GM12878 (cell line): ENCODE data around the gene TRIM46. TPM values are rescaled to one million over a fixed set of nuclear protein-coding genes. Genes with fewer than 3 reads are reported as not detected.
"Not testable (repeated sequence)": the region's sequence is repeated elsewhere in the genome, so short reads cannot be mapped to it uniquely, and the experiment has no call there.

Experiments used
- ATAC-seq: fragments of 200-7000 bp; cut with Tn5 transposase; 3 replicates; pipeline ENCODE4 v1.9.1; 2020; ENCODE audit warnings: mild to moderate bottlenecking, moderate library complexity
- BruUV-seq: library from RNA; stranded (reverse); fragments of 400-500 nt; replicated peaks from 2 replicates; lab custom pipeline; 2021; lab: Mats Ljungman, UMichigan
- CTCF ChIA-PET: fragments of 300-600 bp; sonication (Branson Sonifier 250); formaldehyde crosslinking; extraction: SDS; loops from one replicate; lab custom pipeline; 2021; ENCODE audit warnings: inconsistent platforms; lab: Yijun Ruan, JAX
- POLR2A ChIA-PET: fragments of 350-600 bp; formaldehyde crosslinking; extraction: SDS; loops from one replicate; lab custom pipeline; 2021; ENCODE audit warnings: inconsistent platforms; lab: Charles Lee
- RAD21 ChIA-PET: fragments of 300-600 bp; sonication (Branson Sonifier 250); formaldehyde crosslinking; loops from one replicate; lab custom pipeline; 2023; ENCODE audit warnings: antibody characterized with exemption; ENCODE audit not compliant: unreplicated experiment; lab: Charles Lee
- SMC1A ChIA-PET: fragments of 300-600 bp; sonication (Branson Sonifier 250); formaldehyde crosslinking; loops from one replicate; lab custom pipeline; 2023; ENCODE audit not compliant: unreplicated experiment, uncharacterized antibody; lab: Charles Lee
- DNase-seq: peaks from one replicate; pipeline ENCODE4 v3.0.0-alpha.2; 2011; ENCODE audit warnings: low read depth, low spot score
- FAIRE-seq: peaks from 3 replicates; lab custom pipeline; 2011; peaks lifted over from hg19 to GRCh38; lab: Jason Lieb, UNC
- H2AFZ ChIP-seq: 2 replicates; pipeline ENCODE4 v1.6.0; 2011; ENCODE audit warnings: low read depth, low read length, control low read depth; ENCODE audit not compliant: control insufficient read depth
- H3K27ac ChIP-seq: 2 replicates; pipeline ENCODE4 v1.5.1; 2011; ENCODE audit warnings: control low read depth; ENCODE audit not compliant: control insufficient read depth, insufficient read depth
- H3K27me3 ChIP-seq, 2 experiments: replicated peaks in 1 of 2; 2 replicates each; pipeline versions ENCODE4 v1.6.0 to v1.6.1; 2011; ENCODE audit warnings: low read length in 1 of 2; ENCODE audit not compliant: control insufficient read depth in 2 of 2, insufficient read depth in 2 of 2
- H3K36me3 ChIP-seq, 2 experiments: 2 replicates each; pipeline ENCODE4 v1.5.1; 2011; ENCODE audit warnings: low read length in 1 of 2; ENCODE audit not compliant: control insufficient read depth in 2 of 2, insufficient read depth in 2 of 2
- H3K4me1 ChIP-seq: 2 replicates; pipeline ENCODE4 v1.6.1; 2011; ENCODE audit warnings: mild to moderate bottlenecking, low read length, moderate library complexity, mixed read lengths; ENCODE audit not compliant: control insufficient read depth, insufficient read depth
- H3K4me2 ChIP-seq: 2 replicates; pipeline ENCODE4 v1.6.0; 2011; ENCODE audit warnings: control low read depth; ENCODE audit not compliant: control insufficient read depth, insufficient read depth
- H3K4me3 ChIP-seq: fragments of 200-600 bp; sonication (generic); 2 replicates; pipeline ENCODE4 v1.5.1; 2016
- H3K79me2 ChIP-seq: 2 replicates; pipeline ENCODE4 v1.6.0; 2011; ENCODE audit warnings: low read length; ENCODE audit not compliant: control insufficient read depth, insufficient read depth
- H3K9ac ChIP-seq: 2 replicates; pipeline ENCODE4 v1.8.0; 2011; ENCODE audit warnings: low read length, control low read depth, mixed read lengths; ENCODE audit not compliant: control insufficient read depth, insufficient read depth
- H3K9me3 ChIP-seq: replicated peaks from 3 replicates; pipeline ENCODE4 v1.5.1; 2011; ENCODE audit warnings: mild to moderate bottlenecking, low read length; ENCODE audit not compliant: control insufficient read depth, insufficient read depth
- H4K20me1 ChIP-seq: 2 replicates; pipeline ENCODE4 v1.6.0; 2011; ENCODE audit not compliant: control insufficient read depth, insufficient read depth
- BACH1 ChIP-seq: fragments of 450-650 bp; IDR thresholded peaks from 2 replicates; pipeline ENCODE4 v1.6.1; 2017; ENCODE audit warnings: mild to moderate bottlenecking, borderline replicate concordance
- CBFB ChIP-seq: IDR thresholded peaks from 2 replicates; pipeline ENCODE4 v1.6.1; 2016; ENCODE audit warnings: antibody characterized with exemption, low read depth
- MXI1 ChIP-seq: fragments of 150-350 bp; IDR thresholded peaks from 2 replicates; pipeline ENCODE4 v1.6.1; 2011; ENCODE audit warnings: low read depth, mild to moderate bottlenecking, inconsistent platforms, low read length, improper control_type of control experiment
- PBX3 ChIP-seq: IDR thresholded peaks from 2 replicates; pipeline ENCODE4 v1.6.1; 2011; ENCODE audit warnings: mild to moderate bottlenecking, low read depth, low read length, moderate library complexity; ENCODE audit not compliant: insufficient replicate concordance
- POLR2AphosphoS5 ChIP-seq: IDR thresholded peaks from 2 replicates; pipeline ENCODE4 v1.6.1; 2011; ENCODE audit warnings: mild to moderate bottlenecking, low read length, inconsistent platforms
- SIN3A ChIP-seq: IDR thresholded peaks from 2 replicates; pipeline ENCODE4 v1.6.1; 2012; ENCODE audit warnings: low read depth, low read length, improper control_type of control experiment
- SIX5 ChIP-seq: IDR thresholded peaks from 2 replicates; pipeline ENCODE4 v1.6.1; 2011; ENCODE audit warnings: mild to moderate bottlenecking, low read depth, low read length, moderate library complexity; ENCODE audit not compliant: severe bottlenecking
- SREBF1 ChIP-seq: IDR thresholded peaks from 2 replicates; pipeline ENCODE4 v1.6.1; 2012; ENCODE audit warnings: mild to moderate bottlenecking, low read length
- YBX1 ChIP-seq: fragments of 450-650 bp; IDR thresholded peaks from 2 replicates; pipeline ENCODE4 v1.6.1; 2016; ENCODE audit warnings: antibody characterized with exemption
- WGBS: methylation state at CpG from one replicate; pipeline ENCODE4 v1.1.6; 2016; ENCODE audit warnings: low lambda C conversion rate; ENCODE audit not compliant: insufficient replicate concordance, insufficient coverage; ENCODE audit errors: missing lambda C conversion rate; 5-methylcytosine and 5-hydroxymethylcytosine counted together
- in situ Hi-C: fragments of 300-500 bp; cut with MboI; formaldehyde crosslinking; loops from 9 replicates; pipeline ENCODE4 v1.14.3; 2018; ENCODE audit warnings: mixed read lengths
- intact Hi-C: fragments of 100-400 bp; cut with micrococcal nuclease; formaldehyde crosslinking; loops from one replicate; pipeline ENCODE4 v1.14.2; 2022; ENCODE audit not compliant: unreplicated experiment
- polyA plus RNA-seq, 11 experiments: library from polyadenylated mRNA; depleted of rRNA in 4 of 11; unstranded in 6 of 11; stranded (reverse) in 5 of 11; fragments of >200 nt; fragmentation: Nextera tagmentation in 4 of 11; fragmentation: Illumina TruSeq in 1 of 11; extraction: Ambion mirVana in 4 of 11; extraction: Trizol in 1 of 11; gene quantifications; 1 replicate in 1 of 11; 2 replicates in 10 of 11; pipeline versions ENCODE4 v1.2.1 to v1.2.3, GENCODE V29; 2011 to 2016; ENCODE audit warnings: inconsistent platforms in 2 of 11, missing spikeins in 2 of 11, low read depth in 1 of 11
- total RNA-seq, 4 experiments: library from RNA; depleted of rRNA in 3 of 4; stranded (reverse); fragments of >200 nt in 3 of 4; fragmentation: Illumina TruSeq in 1 of 4; extraction: Trizol in 1 of 4; gene quantifications; 2 replicates each; pipeline versions ENCODE4 v1.2.1 to v1.2.3, GENCODE V29; 2013 to 2021

TRIM46 gene
- total and polyA plus RNA-seq, 10 of the 15 experiments (the other 5 are each of a cell fraction or from before 2014, with no cell fraction given) = 0.08 to 3.1 (median 0.97) TPM

- 40% methylated on average over 1 of the region's 1 CpG for WGBS
- Histone ChIP-seq H4K20me1 (no peaks in the 10 kb centered on the region), H3K4me3 (no peak overlapping the region), H2AFZ (no peak overlapping the region), H3K4me2 (no peak overlapping the region), H3K79me2 (no peaks in the 10 kb centered on the region), H3K9me3 (no peaks in the 10 kb centered on the region), H3K27me3 (no peaks in the 10 kb centered on the region), H3K4me1 (no peaks in the 10 kb centered on the region), H3K27ac (no peak overlapping the region), H3K9ac (no peak overlapping the region), H3K36me3 (no peaks in the 10 kb centered on the region)
- ChIA-PET POLR2A (interaction anchor here (0.6 kb wide), 1 partner anchor 181 kb away, joined by 3 read pairs; no protein-coding TSS in a partner anchor), CTCF (no interaction called here), RAD21 (no interaction called here), SMC1A (no interaction called here)
- ATAC-seq (no peak), FAIRE-seq (no peak), DNase-seq (no peak)
- in situ Hi-C loops (no loop called here), intact Hi-C loops (no loop called here)
- no peak for TF ChIP-seq SIX5
- TF ChIP-seq BACH1 = no peak
- BruUV-seq = no TSS peak
Observed at GRCh38 chr1:155158991-155159390, 14.7 kb upstream of the TRIM46 start.

GRCh38 chr1:155160128-155160527 is 13.5 kb upstream of the TRIM46 start:
- Histone ChIP-seq H3K27me3 (no peaks in the 10 kb centered on the region), H3K4me2 (no peak overlapping the region), H3K9me3 (no peaks in the 10 kb centered on the region), H4K20me1 (no peaks in the 10 kb centered on the region), H3K36me3 (no peaks in the 10 kb centered on the region), H3K4me3 (no peak overlapping the region), H2AFZ (no peak overlapping the region), H3K9ac (no peak overlapping the region), H3K27ac (no peak overlapping the region), H3K4me1 (no peaks in the 10 kb centered on the region), H3K79me2 (no peaks in the 10 kb centered on the region)
- TF ChIP-seq SREBF1 = no peak
- TF ChIP-seq SIN3A = no peak
- TF ChIP-seq PBX3 = no peak
- no peak for TF ChIP-seq MXI1
- TF ChIP-seq YBX1 = no peak
- TF ChIP-seq POLR2AphosphoS5 = no peak
- no peak for TF ChIP-seq CBFB
- intact Hi-C loops (no loop called here), in situ Hi-C loops (no loop called here)
- WGBS = 48% methylated on average over 8 of the region's 8 CpGs
- ATAC-seq (no peak), DNase-seq (no peak), FAIRE-seq (no peak)
- SMC1A ChIA-PET = no interaction called here
- RAD21 ChIA-PET = no interaction called here
- BruUV-seq = no TSS peak
- POLR2A ChIA-PET = interaction anchor here (0.6 to 0.7 kb wide), 2 partner anchors 28 to 342 kb away, joined by 3 to 4 read pairs; no protein-coding TSS in a partner anchor
- CTCF ChIA-PET = no interaction called here

- BruUV-seq, DNase-seq, in situ Hi-C loops, RAD21 ChIA-PET, SMC1A ChIA-PET, H4K20me1 ChIP-seq, H3K79me2 ChIP-seq, H3K36me3 ChIP-seq, H3K4me3 ChIP-seq, H3K27ac ChIP-seq, ATAC-seq, FAIRE-seq, intact Hi-C loops, H3K9me3 ChIP-seq, H3K27me3 ChIP-seq, H3K4me1 ChIP-seq, H3K4me2 ChIP-seq, H2AFZ ChIP-seq, H3K9ac ChIP-seq: not testable (repeated sequence)
- WGBS = 84% methylated on average over 6 of the region's 6 CpGs
- POLR2A ChIA-PET = interaction anchor here (0.7 kb wide), 2 partner anchors 11 to 1428 kb away, joined by 5 to 8 read pairs; no protein-coding TSS in a partner anchor
- CTCF ChIA-PET = interaction anchor here (0.9 to 1.1 kb wide), 3 partner anchors 10 to 71 kb away, joined by 3 to 6 read pairs (median 5); partner anchors contain the start of gene KRTCAP2
Observed at GRCh38 chr1:155162631-155163030, 11.0 kb upstream of the TRIM46 start.
